Medulla oblongata (tissue), 1 donor: ENCODE measurements around the gene PRDM16.

Experiments used
- DNase-seq: peaks from one replicate; pipeline ENCODE4 v3.0.0-alpha.2; 2015; ENCODE audit errors: extremely low spot score

PRDM16 gene

GRCh38 chr1:3370856-3371703 is 302.1 kb downstream of the PRDM16 start:
- no peak for DNase-seq

DNA sequence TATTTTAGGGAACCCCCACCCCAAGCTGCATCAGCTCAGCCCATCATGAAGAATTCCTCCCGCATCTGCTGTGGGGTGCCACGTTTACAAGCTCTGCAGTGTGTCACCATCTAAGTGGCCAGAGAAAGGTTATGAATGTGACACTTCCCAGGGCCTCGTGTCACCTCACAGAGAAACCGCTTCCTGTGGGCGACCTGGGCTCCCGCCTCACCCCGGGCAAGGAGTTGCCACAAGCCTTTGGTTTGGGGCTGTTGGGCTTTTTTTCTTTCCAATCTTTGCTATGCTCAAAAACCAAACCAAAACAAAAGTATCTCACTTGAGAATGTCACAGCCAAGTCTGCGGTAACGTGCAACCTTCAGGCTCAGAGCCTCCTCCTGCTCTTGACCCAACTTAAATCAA is 303.3 kb downstream of the PRDM16 start:
- no peak for DNase-seq

- no peak for DNase-seq
Observed at GRCh38 chr1:3373175-3373574, 304.2 kb downstream of the PRDM16 start.

DNA sequence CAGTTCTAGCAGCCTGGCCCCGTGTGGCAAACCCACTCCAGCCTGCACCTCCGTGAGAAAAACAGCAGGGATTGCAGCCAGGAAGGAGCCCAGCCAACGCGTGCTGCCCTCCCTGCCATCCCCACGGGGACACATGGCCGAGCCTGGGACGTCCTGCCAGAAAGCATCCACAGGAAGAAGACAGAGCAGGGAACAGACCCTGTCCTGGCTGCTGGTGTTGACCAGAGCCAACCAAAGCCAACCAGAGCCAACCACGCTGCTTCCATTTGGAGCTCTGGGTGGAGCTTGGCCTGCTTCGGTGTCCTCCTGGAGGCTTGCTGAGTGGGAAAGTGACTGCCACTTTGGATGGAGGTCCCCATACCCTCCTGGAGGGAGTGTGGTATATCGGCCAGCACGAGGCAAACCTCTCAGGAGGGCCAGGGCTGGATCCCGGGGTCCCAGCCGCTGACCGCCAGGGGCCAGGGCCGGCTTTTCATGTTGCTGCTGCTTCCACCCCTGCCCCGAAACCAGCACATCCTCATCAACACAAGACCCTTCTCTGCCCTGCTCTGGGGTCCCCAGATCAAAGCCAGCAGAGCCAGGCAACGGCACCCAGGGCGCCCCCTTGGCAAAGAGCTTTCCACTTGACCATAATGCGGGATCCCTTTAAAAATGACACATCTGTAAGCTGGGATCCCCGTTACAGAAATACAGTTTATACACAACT is 304.9 kb downstream of the PRDM16 start:
- DNase-seq: no peak

DNA sequence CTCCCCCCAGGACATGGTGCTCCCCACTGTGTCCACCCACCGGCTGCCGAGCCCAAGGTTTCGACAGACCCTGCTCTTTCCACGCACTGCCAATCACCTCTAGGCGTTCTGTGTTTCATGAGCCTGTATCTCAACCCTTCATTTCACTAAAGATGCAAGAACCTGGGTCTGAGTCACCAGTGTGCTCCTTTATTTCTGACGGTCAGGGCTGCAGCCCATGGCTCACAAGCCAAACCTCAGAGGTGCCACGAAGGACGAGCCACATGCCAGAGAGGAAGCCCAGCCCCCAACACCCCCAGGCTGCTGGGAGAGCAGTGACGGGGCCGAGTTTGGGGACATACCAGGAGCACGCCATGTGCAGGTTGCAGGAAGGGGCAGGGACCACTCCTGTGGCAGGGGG is 306.2 kb downstream of the PRDM16 start:
- DNase-seq: no peak

DNA sequence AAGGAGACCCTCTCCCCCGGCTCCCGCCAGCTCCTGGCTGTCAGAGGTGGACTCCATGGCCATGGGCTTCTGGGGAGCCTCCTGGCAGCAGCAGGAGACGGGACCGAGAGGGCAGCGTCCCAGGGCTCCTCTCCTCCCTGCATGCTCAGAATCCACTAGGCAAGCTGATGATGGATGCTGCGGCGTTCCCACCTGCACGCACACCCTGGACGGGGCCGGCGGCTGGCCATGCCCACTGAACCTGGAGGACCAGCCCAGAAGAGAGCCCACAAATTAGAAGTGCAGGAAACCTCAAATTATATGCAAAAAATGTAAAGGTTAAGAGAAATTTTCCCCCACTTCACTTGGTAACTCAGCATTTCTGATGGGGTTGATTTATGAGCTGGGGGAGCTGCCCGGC is 308.2 kb downstream of the PRDM16 start:
- no peak for DNase-seq

DNA sequence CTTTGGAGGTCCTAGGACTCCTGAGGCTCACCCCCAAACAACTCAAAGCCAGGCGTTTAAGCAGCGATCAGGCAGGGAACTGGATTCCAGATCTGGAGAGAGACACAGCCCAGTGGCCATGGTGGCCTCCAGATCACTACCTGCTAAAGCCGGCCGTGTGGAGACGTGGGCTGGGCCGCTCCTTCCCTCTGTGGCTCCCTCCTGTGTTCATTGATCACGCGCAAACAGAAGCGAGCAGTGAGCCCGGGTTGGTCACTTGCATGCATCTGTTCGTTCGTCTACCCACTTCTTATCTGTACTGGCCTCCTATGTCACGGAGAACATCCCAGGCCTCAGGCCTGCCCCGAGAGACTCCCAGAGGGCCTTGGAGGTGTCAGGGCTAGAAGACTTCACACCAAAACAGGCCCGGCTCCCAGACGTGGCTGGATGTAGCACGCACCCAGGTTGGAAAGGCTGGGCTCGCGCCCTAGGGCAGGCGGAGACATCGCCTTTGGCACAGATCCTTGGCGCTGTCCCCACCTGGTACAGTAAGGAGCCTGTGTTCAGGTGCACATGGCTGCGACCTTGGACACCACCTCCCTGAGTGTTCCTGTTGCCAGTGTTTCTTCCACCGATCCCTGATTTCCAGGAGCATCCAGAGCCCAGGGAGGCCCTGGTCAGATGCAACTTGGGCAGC is 308.7 kb downstream of the PRDM16 start:
- no peak for DNase-seq

DNA sequence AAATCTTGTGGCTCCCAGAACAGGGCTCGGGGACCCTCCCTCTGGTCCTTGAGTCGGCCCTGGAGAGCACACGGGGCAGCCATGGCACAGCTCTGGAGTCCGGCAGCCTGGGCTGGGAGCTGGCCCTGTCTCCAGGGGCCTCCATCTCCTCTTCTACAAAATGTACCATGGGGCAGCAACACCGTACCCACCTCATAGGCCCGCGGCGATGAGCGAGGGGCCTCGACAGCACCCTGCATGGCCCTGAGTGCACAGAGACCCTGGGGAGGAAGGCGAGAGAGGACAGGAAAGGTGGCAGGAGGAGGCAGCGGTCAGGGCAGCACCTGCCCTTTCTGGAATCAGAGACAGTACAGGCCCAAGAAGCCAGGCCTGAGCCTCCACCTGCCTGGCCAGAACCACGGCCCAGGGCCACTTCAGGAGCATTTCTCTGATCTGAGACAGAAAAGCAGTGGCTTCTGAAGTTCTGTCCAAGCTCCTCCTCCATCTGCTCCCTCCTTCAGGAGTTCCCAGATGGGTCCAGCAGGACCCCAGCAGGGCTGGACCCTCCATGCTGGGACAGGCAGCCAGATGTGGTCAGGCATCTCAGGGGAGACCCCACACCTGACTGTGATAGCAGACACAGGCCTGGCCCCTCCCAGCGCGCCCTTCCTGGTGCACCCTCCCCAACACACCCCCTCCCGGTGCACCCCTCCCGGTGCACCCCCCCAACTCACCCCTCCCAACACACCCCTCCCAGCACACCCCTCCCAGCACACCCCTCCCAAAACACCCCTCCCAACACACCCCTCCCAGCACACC is 309.6 kb downstream of the PRDM16 start:
- DNase-seq: no peak

DNA sequence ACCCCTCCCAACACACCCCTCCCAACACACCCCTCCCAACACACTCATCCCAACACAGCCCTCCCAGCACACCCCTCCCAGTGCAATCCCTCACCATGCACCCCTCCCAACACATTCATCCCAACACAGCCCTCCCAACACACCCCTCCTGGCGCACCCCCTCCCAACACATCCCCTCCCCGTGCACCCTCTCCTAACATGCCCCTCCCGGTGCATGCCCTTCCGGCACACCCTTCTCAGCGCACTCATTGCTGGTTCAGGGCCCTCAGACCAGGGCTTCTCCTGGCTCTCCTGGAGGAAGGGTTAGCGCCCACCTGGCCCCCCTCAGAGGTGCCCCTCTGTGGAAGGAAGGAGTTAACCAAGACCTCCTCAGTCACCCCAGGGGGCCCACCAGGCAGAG is 310.9 kb downstream of the PRDM16 start:
- no peak for DNase-seq

DNA sequence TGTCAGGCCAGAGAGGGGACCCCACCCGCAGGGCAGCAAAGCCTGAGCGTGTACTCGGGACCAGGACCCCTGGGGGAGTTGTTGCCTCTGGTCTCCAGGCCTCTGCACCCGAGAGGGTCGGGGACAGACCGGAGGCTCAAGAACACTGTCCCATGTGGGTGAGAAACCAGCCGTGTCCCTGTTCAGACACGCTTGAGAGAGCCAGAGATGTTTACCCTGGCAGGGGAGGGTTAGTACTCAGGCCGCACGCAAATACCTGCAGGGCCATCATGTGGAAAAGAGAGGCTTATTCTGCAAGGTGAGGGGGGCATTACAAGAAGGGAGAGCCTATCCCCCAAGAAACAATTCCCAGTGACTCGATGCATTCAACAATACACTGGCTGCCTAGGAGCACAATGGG is 311.5 kb downstream of the PRDM16 start:
- DNase-seq: no peak

GRCh38 chr1:3381901-3382300 is 312.9 kb downstream of the PRDM16 start:
- no peak for DNase-seq

GRCh38 chr1:3382326-3383057 is 313.5 kb downstream of the PRDM16 start:
- no peak for DNase-seq

DNA sequence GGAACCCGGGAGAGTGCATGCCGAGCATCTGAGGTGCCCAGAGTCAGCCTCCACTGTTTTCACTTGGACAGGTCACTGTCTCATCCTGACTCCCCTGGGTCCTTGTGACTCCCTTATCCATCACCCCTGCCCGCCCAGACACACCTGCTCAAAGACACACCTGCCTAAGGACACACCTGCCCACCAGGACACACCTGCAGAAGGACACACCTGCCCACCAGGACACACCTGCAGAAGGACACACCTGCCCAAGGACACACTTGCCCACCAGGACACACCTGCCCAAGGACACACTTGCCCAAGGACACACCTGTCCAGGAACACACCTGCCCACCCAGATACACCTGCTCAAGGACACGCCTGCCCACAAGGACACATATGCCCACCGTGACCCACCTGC is 314.7 kb downstream of the PRDM16 start:
- no peak for DNase-seq

- no peak for DNase-seq
Observed at GRCh38 chr1:3384407-3384806, 315.4 kb downstream of the PRDM16 start.

GRCh38 chr1:3386205-3387002 is 317.4 kb downstream of the PRDM16 start:
- no peak for DNase-seq

DNA sequence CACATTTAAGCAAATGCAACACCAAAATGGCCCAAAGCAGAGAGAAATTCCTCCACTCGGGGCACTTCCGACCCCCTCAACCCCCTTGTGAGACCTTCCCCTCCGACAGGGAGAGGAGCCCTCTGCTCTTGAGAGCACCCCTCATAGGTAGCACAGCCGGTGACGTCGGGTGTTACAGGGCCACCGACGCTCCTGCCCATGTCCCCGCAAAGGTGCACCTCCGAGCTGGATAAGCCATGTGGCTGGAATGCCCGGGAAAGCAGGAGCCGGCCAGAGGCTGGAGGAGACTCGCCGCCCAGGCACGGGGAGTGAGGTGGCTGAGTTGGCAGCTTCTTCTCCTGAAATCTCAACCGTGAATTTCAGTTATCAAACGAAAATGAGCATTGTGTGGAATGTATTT is 318.4 kb downstream of the PRDM16 start:
- DNase-seq: no peak

DNA sequence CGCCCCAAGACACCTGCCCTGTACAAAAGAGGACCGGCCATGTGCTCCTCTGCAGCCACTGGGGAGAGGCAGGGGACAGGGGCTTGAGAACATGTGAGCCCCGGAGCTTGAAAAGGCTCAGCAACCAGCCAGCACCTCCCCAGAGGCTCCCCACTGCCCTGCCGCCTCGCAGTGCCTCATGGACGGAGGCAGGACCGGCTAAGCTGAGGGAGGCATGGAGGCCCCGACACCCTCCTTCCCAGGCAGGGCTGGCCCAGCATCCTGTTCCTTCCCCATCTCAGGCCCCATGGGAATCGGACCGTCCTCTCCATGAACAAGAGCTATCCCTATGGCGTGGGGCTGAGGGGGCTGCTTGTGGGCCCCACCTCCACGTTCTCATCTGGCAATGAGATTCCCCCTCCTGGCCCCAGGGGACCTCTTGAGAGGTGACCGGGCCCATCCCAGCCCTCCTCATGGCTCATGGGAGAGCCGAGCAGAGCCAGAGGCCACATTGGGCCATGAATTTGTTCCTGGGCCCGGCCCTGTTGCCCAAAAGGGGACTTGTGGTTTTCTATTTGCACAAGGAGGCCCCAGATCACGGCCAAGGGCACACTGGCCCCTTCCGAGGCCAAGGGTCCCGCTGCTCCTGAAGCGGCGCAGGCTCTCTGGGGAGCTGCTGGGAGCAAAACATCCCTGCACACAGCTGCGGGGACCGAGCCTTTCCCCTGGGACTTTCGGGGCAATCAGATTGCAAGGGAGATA is 320.3 kb downstream of the PRDM16 start:
- DNase-seq: no peak

DNA sequence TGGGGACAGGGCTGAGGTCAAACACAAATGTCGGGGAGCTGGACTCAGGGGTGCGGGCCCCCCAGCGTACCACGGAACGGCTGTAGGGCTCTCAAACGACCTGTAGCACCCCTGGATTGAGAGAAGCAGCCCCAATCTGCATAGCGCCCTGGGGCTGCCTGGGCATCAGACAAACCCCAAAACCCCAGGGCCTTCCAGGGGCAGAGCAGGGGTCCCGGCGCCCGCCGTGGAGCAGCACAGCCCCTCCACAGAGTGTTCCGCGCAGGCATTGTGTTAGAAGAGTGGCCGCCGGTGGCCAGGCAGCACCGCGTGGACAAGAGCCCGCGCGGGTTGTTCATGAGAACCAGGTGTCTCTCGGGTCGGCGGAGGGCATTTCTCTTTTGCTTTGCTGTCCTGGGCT is 321.3 kb downstream of the PRDM16 start:
- no peak for DNase-seq

- no peak for DNase-seq
Observed at GRCh38 chr1:3391711-3392110, 322.7 kb downstream of the PRDM16 start.
